Left kidney (tissue), 2 donors: ENCODE results near the gene PSTK. TPM values are rescaled to one million over a fixed set of nuclear protein-coding genes. Genes with fewer than 3 reads are reported as not detected.

Experiments
- DNase-seq: peaks from one replicate; pipeline ENCODE4 v3.0.0-alpha.2; 2013
- polyA plus RNA-seq: library from polyadenylated mRNA; unstranded; fragments of 120-200 nt; gene quantifications from one replicate; pipeline ENCODE4 v1.2.1, GENCODE V29; 2013; ENCODE audit not compliant: insufficient read length

PSTK gene
- polyA plus RNA-seq, 1 donor, result 12.7 TPM

DNA sequence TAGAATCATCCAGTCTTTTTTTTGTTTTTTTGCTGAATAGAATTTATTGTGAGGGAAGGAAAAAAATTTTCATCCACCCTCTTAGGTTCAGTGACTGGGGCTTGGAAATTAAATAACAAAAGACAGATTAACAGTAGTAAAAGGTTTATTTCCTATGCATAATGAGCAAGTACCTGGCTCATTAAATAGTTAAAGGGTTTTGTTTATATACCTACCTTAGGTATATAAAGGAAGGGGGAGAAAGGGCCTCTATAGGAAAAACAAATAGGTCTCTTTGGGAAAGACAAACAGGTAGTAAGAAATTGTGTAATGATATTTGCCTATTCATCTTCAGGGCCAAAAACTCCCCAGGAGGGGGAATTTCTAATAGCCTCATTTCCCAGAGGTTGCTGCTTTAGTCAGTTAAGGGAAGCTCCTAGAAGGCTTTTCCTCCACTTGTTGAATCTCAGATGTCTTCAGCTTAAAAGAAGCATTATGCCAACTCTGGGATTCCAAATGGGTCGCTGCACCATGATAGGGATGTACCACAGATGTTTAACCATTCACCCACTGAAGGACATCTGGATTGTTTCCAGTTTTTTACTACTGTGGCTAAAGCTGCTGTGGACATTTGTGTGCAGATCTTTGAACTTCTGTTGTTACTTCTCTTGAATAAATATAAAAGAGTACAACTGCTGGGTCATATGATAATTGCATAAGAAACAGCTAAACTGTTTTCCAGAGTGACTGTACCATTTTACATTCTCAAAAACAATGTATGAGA lies 39.9 kb downstream of the PSTK start:
- no peak for DNase-seq

GRCh38 chr10:123021517-123021916 lies 41.3 kb downstream of the PSTK start:
- no peak for DNase-seq

GRCh38 chr10:123024540-123024939 lies 44.3 kb downstream of the PSTK start:
- DNase-seq, result no peak

GRCh38 chr10:123026302-123026701 lies 46.1 kb downstream of the PSTK start:
- no peak for DNase-seq

- no peak for DNase-seq
Measured at GRCh38 chr10:123027861-123028260, 47.7 kb downstream of the PSTK start.

DNA sequence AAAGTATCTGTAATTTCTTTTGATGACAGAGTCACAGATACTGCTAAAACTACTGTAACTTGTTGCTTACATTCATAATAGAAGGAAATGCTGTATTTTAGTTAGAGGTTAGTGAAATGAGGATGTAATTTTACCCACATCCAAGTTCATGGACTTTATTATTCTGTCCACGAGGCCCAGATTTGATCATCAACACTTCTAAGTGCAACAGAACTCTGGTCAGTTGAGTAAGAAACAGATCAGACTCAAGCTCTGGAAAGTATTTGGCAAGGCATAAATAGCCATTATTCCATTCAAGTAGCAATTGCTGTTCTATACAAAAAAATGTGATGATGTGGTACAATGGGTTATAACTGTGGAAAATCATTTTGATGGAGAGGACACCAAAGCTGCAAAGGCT lies 50.9 kb downstream of the PSTK start:
- no peak for DNase-seq

GRCh38 chr10:123034332-123034731 lies 54.1 kb downstream of the PSTK start:
- DNase-seq, result no peak

GRCh38 chr10:123035467-123036086 lies 55.4 kb downstream of the PSTK start:
- no peak for DNase-seq

DNA sequence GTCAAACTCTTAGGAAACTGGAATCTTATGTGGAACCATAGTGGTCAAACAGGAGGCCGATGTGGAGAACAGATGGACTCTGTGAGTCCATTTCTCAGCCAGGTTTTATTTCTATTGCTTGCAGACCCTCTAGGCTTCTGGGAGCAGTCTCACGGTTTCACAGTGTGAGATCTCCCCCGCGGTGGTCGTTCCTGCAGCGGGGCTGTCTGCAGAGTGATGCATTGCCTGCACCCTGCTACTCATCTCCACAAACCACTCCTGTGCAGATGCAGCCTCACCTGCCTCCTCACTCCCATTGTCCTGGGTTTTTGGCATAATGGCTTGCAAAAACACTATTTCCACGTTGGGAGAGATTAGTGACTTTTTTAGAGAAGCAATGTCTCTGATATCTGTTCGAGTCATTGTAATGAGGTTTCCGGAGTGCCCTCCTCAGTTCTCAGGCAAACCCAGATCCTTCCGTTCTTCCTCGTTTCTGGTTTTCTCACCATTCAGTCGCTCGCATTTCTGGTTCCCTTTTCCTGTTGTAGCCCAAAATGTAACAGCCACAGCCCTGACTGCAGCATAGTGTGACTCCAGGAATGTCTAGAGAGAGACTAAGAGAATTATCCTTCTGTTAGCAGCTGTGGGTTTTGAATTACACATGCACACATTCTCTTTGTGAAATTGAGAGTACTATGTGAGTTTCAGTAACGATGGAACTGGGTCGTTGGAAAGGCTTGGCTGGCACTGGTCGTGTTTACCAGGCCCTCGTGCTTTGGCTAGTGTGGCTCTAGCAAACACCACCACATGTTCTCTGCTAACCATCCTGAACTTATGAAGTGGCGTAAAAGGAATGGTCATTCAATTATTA lies 58.8 kb downstream of the PSTK start:
- no peak for DNase-seq

DNA sequence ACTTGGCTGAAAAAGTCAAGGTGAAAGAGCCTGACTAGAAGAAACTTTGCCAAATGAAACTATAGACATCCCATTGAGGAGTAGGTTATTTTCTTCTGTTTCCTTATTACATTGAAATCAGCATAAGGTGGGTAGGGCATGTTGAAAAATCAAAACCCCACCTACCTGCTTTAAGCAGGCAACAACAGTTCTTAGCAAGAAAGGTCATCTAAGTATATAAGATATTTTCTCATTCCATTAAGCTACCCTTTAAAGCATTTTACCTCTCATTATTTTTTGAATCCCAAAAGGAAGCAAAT lies 59.4 kb downstream of the PSTK start:
- DNase-seq, result no peak

Other genes with a start within 250 kb of the PSTK start
- 2.1 TPM for gene CUZD1, start 134.5 kb upstream of the PSTK start, polyA plus RNA-seq
- 6.6 TPM for gene FAM24B, start 100.8 kb upstream of the PSTK start, polyA plus RNA-seq
- not detected for gene FAM24A, start 69.8 kb upstream of the PSTK start, polyA plus RNA-seq
- 24.5 TPM for gene C10orf88, start 26.2 kb upstream of the PSTK start, polyA plus RNA-seq
- 27.5 TPM for gene IKZF5, start 28.4 kb downstream of the PSTK start, polyA plus RNA-seq
- gene ACADSB, start 28.6 kb downstream of the PSTK start, polyA plus RNA-seq, result 31.1 TPM
- not detected for gene HMX3, start 155.6 kb downstream of the PSTK start, polyA plus RNA-seq
- 0.75 TPM for gene HMX2, start 167.7 kb downstream of the PSTK start, polyA plus RNA-seq
- gene BUB3, start 174.0 kb downstream of the PSTK start, polyA plus RNA-seq, result 139 TPM